ENCODE measurements around the gene GSTM4. TPM values are rescaled to one million over a fixed set of nuclear protein-coding genes. Genes with fewer than 3 reads are reported as not detected.

The GSTM4 gene
- total and polyA plus RNA-seq, 2 of the 8 experiments (the other 6 are each of a cell fraction or from before 2014, with no cell fraction given), result 11.3 to 31.4 TPM

DNA sequence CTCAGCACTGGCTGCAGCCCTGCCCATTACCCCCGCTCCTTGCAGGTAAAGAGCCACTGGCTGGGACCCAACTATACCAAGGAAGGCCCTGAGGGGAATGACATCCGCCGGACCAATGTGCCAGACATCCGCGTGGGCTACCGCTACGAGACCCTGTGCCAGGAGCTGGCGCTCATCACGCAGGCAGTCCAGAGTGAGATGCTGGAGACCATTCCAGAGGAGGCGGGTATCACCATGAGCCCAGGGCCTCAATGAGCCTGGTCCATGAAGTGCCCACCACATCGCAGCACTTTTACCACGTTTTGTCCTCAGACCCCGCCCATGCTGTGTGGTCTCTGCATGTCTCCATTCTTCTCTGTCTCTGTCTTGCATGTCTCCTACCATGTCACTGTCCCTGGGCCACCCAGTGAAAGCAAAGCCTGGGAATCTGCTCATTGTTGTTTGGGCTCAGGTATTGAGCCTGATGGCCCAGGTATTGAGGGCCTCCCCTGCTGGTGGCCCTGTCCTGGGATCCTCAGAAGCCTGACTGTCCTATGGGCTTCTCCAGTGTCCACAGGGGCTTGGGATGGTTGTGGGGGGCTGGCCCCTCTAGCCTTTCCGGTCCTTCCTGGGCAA is 24.9 kb upstream of the GSTM4 start:
- no peaks in the 10 kb centered on the region for H3K23me2 ChIP-seq (ENCODE audit: low read depth, low read length)
- H3K4ac ChIP-seq (replicated peaks; ENCODE audit: insufficient read length, low read depth, low read length), result no peak overlapping the region
- no peak overlapping the region for H4K8ac ChIP-seq (ENCODE audit: extremely low read depth, insufficient read depth, low read length)
- CTCF ChIA-PET (ENCODE audit: partially characterized antibody), result interaction anchor here (0.6 to 10.4 kb wide), 22 partner anchors 9 to 323 kb away, joined by 3 to 73 read pairs (median 3); partner anchors contain the start of genes AMPD2, EPS8L3, GNAI3 and GNAT2
- no peak for TF ChIP-seq TAF7 (optimal IDR thresholded peaks at IDR 0.05; ENCODE audit: borderline replicate concordance, low read depth, low read length)
- TF ChIP-seq POLR2A (IDR thresholded peaks at IDR 0.05; ENCODE audit: control extremely low read depth in 1 of 2, low read depth in 2 of 2, low read length in 2 of 2), result no peak
- TF ChIP-seq MAFK (IDR thresholded peaks at IDR 0.05; ENCODE audit: low read depth, low read length), result no peak
- no peak for TF ChIP-seq CHD1 (IDR thresholded peaks at IDR 0.05; ENCODE audit: low read depth, low read length)
- TF ChIP-seq, protein P1, sequence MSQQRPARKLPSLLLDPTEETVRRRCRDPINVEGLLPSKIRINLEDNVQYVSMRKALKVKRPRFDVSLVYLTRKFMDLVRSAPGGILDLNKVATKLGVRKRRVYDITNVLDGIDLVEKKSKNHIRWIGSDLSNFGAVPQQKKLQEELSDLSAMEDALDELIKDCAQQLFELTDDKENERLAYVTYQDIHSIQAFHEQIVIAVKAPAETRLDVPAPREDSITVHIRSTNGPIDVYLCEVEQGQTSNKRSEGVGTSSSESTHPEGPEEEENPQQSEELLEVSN (IDR thresholded peaks at IDR 0.05), result no peak
- TF ChIP-seq, protein P2, sequence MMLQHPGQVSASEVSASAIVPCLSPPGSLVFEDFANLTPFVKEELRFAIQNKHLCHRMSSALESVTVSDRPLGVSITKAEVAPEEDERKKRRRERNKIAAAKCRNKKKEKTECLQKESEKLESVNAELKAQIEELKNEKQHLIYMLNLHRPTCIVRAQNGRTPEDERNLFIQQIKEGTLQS (IDR thresholded peaks at IDR 0.05; ENCODE audit: insufficient read depth, low read depth, low read length), result no peak
- TF ChIP-seq KDM4A (IDR thresholded peaks at IDR 0.05; ENCODE audit: low read depth, low read length, severe bottlenecking), result no peak
- no peak for TF ChIP-seq TCF12 (IDR thresholded peaks at IDR 0.05; ENCODE audit: low read depth, low read length)
- no peak for TF ChIP-seq SP2 (IDR thresholded peaks at IDR 0.05; ENCODE audit: low read length)
- peaks cover 17 to 27% (median 24%) of the 10 kb centered on the region in 4 experiments for H3K36me3 ChIP-seq (ENCODE audit: control insufficient read depth in 2 of 4, insufficient read depth in 4 of 4, low read length in 3 of 4)
- H2AFZ ChIP-seq (ENCODE audit: low read length), result no peak overlapping the region
- no peak overlapping the region for H2BK20ac ChIP-seq (ENCODE audit: low read length)
- no peak overlapping the region for H3K4me3 ChIP-seq (ENCODE audit: extremely low read depth in 1 of 4, insufficient read depth in 2 of 4, low read depth in 3 of 4, low read length in 4 of 4)
- no peak overlapping the region for H2BK15ac ChIP-seq (ENCODE audit: low read length)
- H4K91ac ChIP-seq (replicated peaks; ENCODE audit: insufficient read length, low read length), result no peak overlapping the region
- H3K27ac ChIP-seq (ENCODE audit: low read depth, low read length), result no peak overlapping the region
- WGBS, 2 experiments (ENCODE audit: extremely low coverage in 1 of 2, insufficient coverage in 1 of 2, insufficient read length in 1 of 2, insufficient replicate concordance in 2 of 2, low coverage in 1 of 2, low lambda C conversion rate in 2 of 2, missing lambda C conversion rate in 1 of 2), result 95% methylated on average over 14 of the region's 14 CpGs; no CpG with 5 or more reads in 1 of the 2 experiments
- no peak overlapping the region for H3K18ac ChIP-seq (ENCODE audit: extremely low read depth, low read length)
- no peaks in the 10 kb centered on the region for H3K79me2 ChIP-seq (ENCODE audit: control insufficient read depth in 1 of 2, insufficient read depth in 2 of 2, low read length in 2 of 2)
- H2BK120ac ChIP-seq (replicated peaks; ENCODE audit: low read depth, low read length), result no peak overlapping the region
- no peaks in the 10 kb centered on the region for H3K9me3 ChIP-seq (ENCODE audit: insufficient read depth in 2 of 2, low read depth in 1 of 2, low read length in 1 of 2)
- FAIRE-seq (no peak), DNase-seq (ENCODE audit: low read depth in 1 of 2, low spot score in 2 of 2) (peak in 1 of 2 experiments; percentile 17)
- H3K4me2 ChIP-seq (ENCODE audit: insufficient read depth in 1 of 2, low read depth in 2 of 2, low read length in 2 of 2), result no peak overlapping the region
- H4K20me1 ChIP-seq (replicated peaks in 1 of 2; ENCODE audit: control insufficient read depth in 1 of 2, insufficient read depth in 2 of 2, low read length in 2 of 2), result peaks cover 0 to 15% of the 10 kb centered on the region in 2 experiments
- no peak overlapping the region for H2BK12ac ChIP-seq (ENCODE audit: low read depth, low read length)
- no peak overlapping the region for H3K14ac ChIP-seq (ENCODE audit: insufficient read length)
- POLR2A ChIA-PET (ENCODE audit: partially characterized antibody), result interaction anchor here (0.7 to 1.6 kb wide), 3 partner anchors 11 to 85 kb away, joined by 3 to 5 read pairs (median 4); partner anchors contain the start of genes AMPD2, GNAI3 and GNAT2
- H2BK5ac ChIP-seq (ENCODE audit: low read depth, low read length), result peak overlapping the region; percentile 91
- H4K5ac ChIP-seq (ENCODE audit: insufficient read length, low read depth, low read length), result no peak overlapping the region
- no peak overlapping the region for H2AK5ac ChIP-seq (ENCODE audit: low read depth, low read length)
- H3K79me1 ChIP-seq (ENCODE audit: low read depth, low read length), result no peaks in the 10 kb centered on the region
- peaks cover 0 to 2% (median under 1%) of the 10 kb centered on the region in 4 experiments; a peak in 3 of 7 replicates for H3K4me1 ChIP-seq (replicated peaks in 1 of 4; ENCODE audit: control insufficient read depth in 3 of 4, insufficient read depth in 4 of 4, low read length in 3 of 4)
- no peak overlapping the region for H3K56ac ChIP-seq (replicated peaks; ENCODE audit: insufficient read length, low read depth, low read length)
- no peak overlapping the region for H3K23ac ChIP-seq (ENCODE audit: insufficient read length)
- no peaks in the 10 kb centered on the region for H3K27me3 ChIP-seq (replicated peaks in 1 of 4; ENCODE audit: control insufficient read depth in 3 of 4, extremely low read depth in 1 of 4, insufficient read depth in 3 of 4, low read length in 3 of 4)
- H3K9ac ChIP-seq (replicated peaks in 1 of 4; ENCODE audit: extremely low read depth in 1 of 4, low read depth in 3 of 4, low read length in 3 of 4), result no peak overlapping the region
